ENCODE results near the gene MAGI2. TPM values are rescaled to one million over a fixed set of nuclear protein-coding genes. Genes with fewer than 3 reads are reported as not detected.

Gene MAGI2
- total RNA-seq, 1 experiment from 2014 or later: 0.34 TPM

DNA sequence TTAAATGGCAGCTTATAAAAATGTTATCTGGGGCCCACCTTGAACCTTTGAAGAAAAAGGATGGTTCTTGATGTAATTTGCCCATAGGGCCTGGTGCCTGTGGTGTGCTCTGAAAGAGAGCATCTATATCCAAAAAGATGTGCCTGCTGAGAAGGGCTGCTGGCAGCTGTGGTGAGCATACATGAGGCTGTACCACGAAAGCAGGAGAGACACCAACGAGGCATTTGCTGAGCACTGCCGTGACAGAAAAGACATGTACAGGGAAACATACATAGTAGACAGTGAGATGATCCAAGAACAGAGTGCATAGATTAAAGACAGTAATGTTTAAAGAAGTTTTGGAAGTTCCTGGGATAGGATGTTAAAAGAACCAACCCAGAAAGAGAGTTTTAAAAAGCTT, 990.4 kb downstream of the MAGI2 start:
- POLR2A ChIA-PET (ENCODE audit: low non-redundant PET): no interaction called here
- Histone ChIP-seq H3K36me3 (ENCODE audit: insufficient read depth, low read length, poor library complexity, severe bottlenecking) (no peaks in the 10 kb centered on the region), H3K4me1 (ENCODE audit: insufficient read depth, low read length, poor library complexity, severe bottlenecking) (no peaks in the 10 kb centered on the region), H3K9me3 (ENCODE audit: low read depth, low read length, poor library complexity, severe bottlenecking) (no peaks in the 10 kb centered on the region), H3K27ac (ENCODE audit: low read depth, low read length, poor library complexity, severe bottlenecking) (no peak overlapping the region), H3K27me3 (replicated peaks; ENCODE audit: insufficient read depth, low read depth, low read length, poor library complexity) (peaks cover 20% of the 10 kb centered on the region), H3K4me3 (ENCODE audit: low read depth, low read length, poor library complexity, severe bottlenecking) (no peak overlapping the region)
- CTCF ChIA-PET: no interaction called here
- intact Hi-C loops (cut with micrococcal nuclease; ENCODE audit: unreplicated experiment): no loop called here
- TF ChIP-seq EZH2 (IDR thresholded peaks at IDR 0.05; ENCODE audit: borderline replicate concordance, low read depth, low read length, poor library complexity, severe bottlenecking): no peak
- TF ChIP-seq, protein P1, sequence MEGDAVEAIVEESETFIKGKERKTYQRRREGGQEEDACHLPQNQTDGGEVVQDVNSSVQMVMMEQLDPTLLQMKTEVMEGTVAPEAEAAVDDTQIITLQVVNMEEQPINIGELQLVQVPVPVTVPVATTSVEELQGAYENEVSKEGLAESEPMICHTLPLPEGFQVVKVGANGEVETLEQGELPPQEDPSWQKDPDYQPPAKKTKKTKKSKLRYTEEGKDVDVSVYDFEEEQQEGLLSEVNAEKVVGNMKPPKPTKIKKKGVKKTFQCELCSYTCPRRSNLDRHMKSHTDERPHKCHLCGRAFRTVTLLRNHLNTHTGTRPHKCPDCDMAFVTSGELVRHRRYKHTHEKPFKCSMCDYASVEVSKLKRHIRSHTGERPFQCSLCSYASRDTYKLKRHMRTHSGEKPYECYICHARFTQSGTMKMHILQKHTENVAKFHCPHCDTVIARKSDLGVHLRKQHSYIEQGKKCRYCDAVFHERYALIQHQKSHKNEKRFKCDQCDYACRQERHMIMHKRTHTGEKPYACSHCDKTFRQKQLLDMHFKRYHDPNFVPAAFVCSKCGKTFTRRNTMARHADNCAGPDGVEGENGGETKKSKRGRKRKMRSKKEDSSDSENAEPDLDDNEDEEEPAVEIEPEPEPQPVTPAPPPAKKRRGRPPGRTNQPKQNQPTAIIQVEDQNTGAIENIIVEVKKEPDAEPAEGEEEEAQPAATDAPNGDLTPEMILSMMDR (conservative IDR thresholded peaks at IDR 0.05; ENCODE audit: low read depth, low read length): no peak
- DNase-seq (ENCODE audit: low spot score): no peak
- BruUV-seq (replicated peaks): no TSS peak

DNA sequence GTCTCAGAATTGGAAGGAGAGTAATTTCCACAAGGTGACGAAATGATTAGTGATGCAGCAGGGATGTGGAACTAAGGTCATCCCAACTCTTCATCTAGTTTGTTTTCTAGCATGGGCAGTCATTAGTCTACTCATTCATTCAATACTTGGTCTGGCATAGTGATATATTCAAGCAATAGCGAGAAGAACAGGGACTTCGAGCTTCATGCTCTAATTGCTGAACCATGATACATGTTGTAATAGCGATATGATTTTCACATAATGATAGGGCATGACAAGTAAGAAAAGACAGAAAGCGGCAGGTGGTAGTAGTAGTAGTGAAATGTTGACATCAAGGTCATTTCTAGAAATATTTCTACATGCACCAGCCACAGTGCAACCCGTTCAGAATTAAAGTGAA, 1002.8 kb downstream of the MAGI2 start:
- Histone ChIP-seq H3K36me3 (ENCODE audit: insufficient read depth, low read length, poor library complexity, severe bottlenecking) (no peaks in the 10 kb centered on the region), H3K27me3 (replicated peaks; ENCODE audit: insufficient read depth, low read depth, low read length, poor library complexity) (peaks cover 70% of the 10 kb centered on the region), H3K27ac (ENCODE audit: low read depth, low read length, poor library complexity, severe bottlenecking) (no peak overlapping the region), H3K4me3 (ENCODE audit: low read depth, low read length, poor library complexity, severe bottlenecking) (no peak overlapping the region), H3K9me3 (ENCODE audit: low read depth, low read length, poor library complexity, severe bottlenecking) (no peaks in the 10 kb centered on the region), H3K4me1 (ENCODE audit: insufficient read depth, low read length, poor library complexity, severe bottlenecking) (no peaks in the 10 kb centered on the region)
- TF ChIP-seq, protein P1 (conservative IDR thresholded peaks at IDR 0.05; ENCODE audit: low read depth, low read length): no peak
- TF ChIP-seq EZH2 (IDR thresholded peaks at IDR 0.05; ENCODE audit: borderline replicate concordance, low read depth, low read length, poor library complexity, severe bottlenecking): no peak
- ChIA-PET CTCF (no interaction called here), POLR2A (ENCODE audit: low non-redundant PET) (no interaction called here)
- no peak for DNase-seq (ENCODE audit: low spot score)
- intact Hi-C loops (cut with micrococcal nuclease; ENCODE audit: unreplicated experiment): no loop called here
- BruUV-seq (replicated peaks): no TSS peak

DNA sequence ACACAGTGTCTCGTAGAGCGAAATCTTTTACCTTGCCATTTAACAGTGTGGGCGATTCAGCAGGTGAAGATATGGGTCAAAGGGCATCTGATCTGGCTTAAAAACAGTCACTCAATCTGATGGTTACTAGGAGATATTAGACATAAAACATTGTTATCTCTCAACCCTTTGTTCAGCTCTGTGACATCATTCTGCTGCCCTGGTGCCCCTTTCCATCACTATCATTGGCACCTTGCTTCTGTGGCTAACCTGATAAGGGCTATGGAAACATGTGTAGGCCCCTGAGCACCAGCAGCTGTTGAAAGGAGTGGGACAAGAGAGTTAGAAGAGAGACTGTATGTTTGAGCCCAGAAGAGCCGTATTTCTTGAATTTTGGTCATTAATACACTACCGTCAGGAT, 1004.6 kb downstream of the MAGI2 start:
- Histone ChIP-seq H3K9me3 (ENCODE audit: low read depth, low read length, poor library complexity, severe bottlenecking) (no peaks in the 10 kb centered on the region), H3K4me1 (ENCODE audit: insufficient read depth, low read length, poor library complexity, severe bottlenecking) (no peaks in the 10 kb centered on the region), H3K27me3 (replicated peaks; ENCODE audit: insufficient read depth, low read depth, low read length, poor library complexity) (peaks cover 60% of the 10 kb centered on the region), H3K27ac (ENCODE audit: low read depth, low read length, poor library complexity, severe bottlenecking) (no peak overlapping the region), H3K4me3 (ENCODE audit: low read depth, low read length, poor library complexity, severe bottlenecking) (no peak overlapping the region), H3K36me3 (ENCODE audit: insufficient read depth, low read length, poor library complexity, severe bottlenecking) (no peaks in the 10 kb centered on the region)
- no TSS peak for BruUV-seq (replicated peaks)
- ChIA-PET CTCF (no interaction called here), POLR2A (ENCODE audit: low non-redundant PET) (no interaction called here)
- intact Hi-C loops (cut with micrococcal nuclease; ENCODE audit: unreplicated experiment): no loop called here
- TF ChIP-seq, protein P1 (conservative IDR thresholded peaks at IDR 0.05; ENCODE audit: low read depth, low read length): no peak
- TF ChIP-seq EZH2 (IDR thresholded peaks at IDR 0.05; ENCODE audit: borderline replicate concordance, low read depth, low read length, poor library complexity, severe bottlenecking): no peak
- no peak for DNase-seq (ENCODE audit: low spot score)

Measured in A673 (cell line).